CD4-positive, CD25-positive, alpha-beta regulatory T cell (primary cell): ENCODE data around the gene WEE1. TPM values are rescaled to one million over a fixed set of nuclear protein-coding genes. Genes with fewer than 3 reads are reported as not detected.
"Not testable (repeated sequence)": the region's sequence is repeated elsewhere in the genome, so short reads cannot be mapped to it uniquely, and the experiment has no call there.

Source experiments
- ATAC-seq, 2 donors: fragments of 150-1000 bp; cut with Tn5 transposase; one replicate each; pipeline ENCODE4 v1.10.0; 2021; ENCODE audit warnings: low read depth in 2 of 2, moderate number of reproducible peaks in 2 of 2, moderate library complexity in 1 of 2
- DNase-seq, 3 donors: peaks; one replicate each; pipeline versions ENCODE4 v3.0.0 to v3.0.0-alpha.2; 2012 to 2022; ENCODE audit warnings: mixed read lengths in 1 of 3
- H3K27ac ChIP-seq: one replicate; pipeline ENCODE4 v1.7.0; 2013; ENCODE audit warnings: mild to moderate bottlenecking, low read length; ENCODE audit not compliant: insufficient read depth, poor library complexity, severe bottlenecking
- H3K27me3 ChIP-seq: one replicate; pipeline ENCODE4 v1.7.0; 2013; ENCODE audit warnings: low read length; ENCODE audit not compliant: control insufficient read depth, insufficient read depth
- H3K36me3 ChIP-seq: one replicate; pipeline ENCODE4 v1.7.0; 2013; ENCODE audit warnings: mild to moderate bottlenecking, low read length, moderate library complexity; ENCODE audit not compliant: control insufficient read depth, insufficient read depth
- H3K4me1 ChIP-seq: 2 replicates; pipeline ENCODE4 v1.7.0; 2013; ENCODE audit warnings: mild to moderate bottlenecking, low read length; ENCODE audit not compliant: insufficient read depth, control insufficient read depth, poor library complexity, severe bottlenecking
- H3K4me3 ChIP-seq: one replicate; pipeline ENCODE4 v1.7.0; 2013; ENCODE audit warnings: low read depth, mild to moderate bottlenecking, low read length, moderate library complexity
- H3K9me3 ChIP-seq, 2 experiments: 1 replicate in 1 of 2; 2 replicates in 1 of 2; pipeline ENCODE4 v1.7.0; 2013; ENCODE audit warnings: low read length in 2 of 2, mild to moderate bottlenecking in 1 of 2, moderate library complexity in 1 of 2; ENCODE audit not compliant: control insufficient read depth in 2 of 2
- H3K27ac Mint-ChIP-seq, 3 donors: one replicate each; pipeline ENCODE4 v1.8.0; 2020 to 2022; ENCODE audit warnings: mild to moderate bottlenecking in 3 of 3, mixed read lengths in 3 of 3, moderate library complexity in 2 of 3
- H3K27me3 Mint-ChIP-seq: one replicate; pipeline ENCODE4 v1.8.0; 2022; ENCODE audit warnings: mild to moderate bottlenecking, mixed read lengths
- H3K36me3 Mint-ChIP-seq: one replicate; pipeline ENCODE4 v1.8.0; 2020; ENCODE audit warnings: mixed read lengths
- H3K4me1 Mint-ChIP-seq, 4 donors: one replicate each; pipeline ENCODE4 v1.8.0; 2020 to 2022; ENCODE audit warnings: mixed read lengths in 4 of 4, mild to moderate bottlenecking in 1 of 4
- H3K4me3 Mint-ChIP-seq, 4 donors: one replicate each; pipeline ENCODE4 v1.8.0; 2020 to 2022; ENCODE audit warnings: mild to moderate bottlenecking in 4 of 4, mixed read lengths in 4 of 4, moderate library complexity in 3 of 4
- H3K9me3 Mint-ChIP-seq, 7 donors: one replicate each; pipeline ENCODE4 v1.8.0; 2020 to 2022; ENCODE audit warnings: mixed read lengths in 7 of 7, mild to moderate bottlenecking in 3 of 7, moderate library complexity in 2 of 7
- polyA plus RNA-seq, 4 donors: library from polyadenylated mRNA; unstranded; fragments of 300-500 nt; fragmentation: Illumina TruSeq; gene quantifications; one replicate each; pipeline ENCODE4 v1.2.3, GENCODE V29; 2021
- total RNA-seq: library from RNA; stranded (reverse); gene quantifications from one replicate; pipeline ENCODE4 v1.2.3, GENCODE V29; 2022

The WEE1 gene
- total and polyA plus RNA-seq, 5 donors from 2014 or later = 11.5 to 41.1 (median 21.9) TPM

DNA sequence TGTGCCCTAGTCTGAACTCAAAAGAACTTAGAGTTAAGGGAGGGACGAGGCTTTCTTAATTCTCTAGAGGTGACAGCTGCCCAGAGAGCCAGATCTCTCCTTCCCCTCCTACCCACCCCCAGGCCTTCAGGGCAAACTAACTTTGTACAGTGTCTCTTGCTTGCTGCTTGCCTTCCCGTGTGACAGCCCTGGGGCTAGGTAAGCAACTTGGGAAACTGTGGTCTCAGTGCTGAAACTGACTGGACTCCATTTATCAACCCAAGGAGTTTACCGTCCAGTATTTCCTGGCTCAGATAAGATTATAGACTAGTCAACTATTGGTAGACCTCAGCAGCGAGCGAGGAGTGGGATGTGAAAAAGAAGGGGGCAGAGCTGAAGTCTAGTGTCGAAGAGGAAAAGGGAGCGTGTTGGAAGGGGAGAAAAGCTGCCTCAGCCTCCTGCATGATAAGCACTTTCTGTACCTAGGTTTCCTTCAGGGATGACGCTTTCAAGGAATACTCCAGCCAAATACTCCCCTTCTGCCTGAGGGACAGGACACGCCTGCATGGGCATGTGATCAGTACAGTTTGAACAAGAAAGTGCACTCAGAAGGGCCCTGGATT, 43.3 kb upstream of the WEE1 start:
- no peak for ATAC-seq
- peaks cover 0 to 2% (median 0%) of the 10 kb centered on the region in 4 donors for H3K4me1 Mint-ChIP-seq
- H3K9me3 Mint-ChIP-seq = no peaks in the 10 kb centered on the region
- peaks cover 19% of the 10 kb centered on the region for H3K36me3 Mint-ChIP-seq
- H3K27ac Mint-ChIP-seq = peak overlapping the region in 1 of 3 donors; percentile 83
- Histone ChIP-seq H3K4me1 (peaks cover 6% of the 10 kb centered on the region), H3K36me3 (peaks cover 25% of the 10 kb centered on the region), H3K4me3 (no peak overlapping the region), H3K9me3 (no peaks in the 10 kb centered on the region), H3K27ac (no peak overlapping the region), H3K27me3 (no peaks in the 10 kb centered on the region)
- no peak overlapping the region for H3K4me3 Mint-ChIP-seq
- no peaks in the 10 kb centered on the region for H3K27me3 Mint-ChIP-seq
- no peak for DNase-seq

GRCh38 chr11:9530901-9531625, 42.4 kb upstream of the WEE1 start:
- Histone ChIP-seq H3K9me3 (no peaks in the 10 kb centered on the region), H3K36me3 (peaks cover 21% of the 10 kb centered on the region), H3K4me3 (no peak overlapping the region), H3K27me3 (no peaks in the 10 kb centered on the region), H3K4me1 (peaks cover 6% of the 10 kb centered on the region), H3K27ac (no peak overlapping the region)
- no peak for DNase-seq
- Mint-ChIP-seq H3K9me3 (no peaks in the 10 kb centered on the region), H3K36me3 (peaks cover 14% of the 10 kb centered on the region), H3K27me3 (no peaks in the 10 kb centered on the region), H3K4me1 (peaks cover 0 to 2% (median 0%) of the 10 kb centered on the region in 4 donors), H3K4me3 (no peak overlapping the region), H3K27ac (no peak overlapping the region)
- no peak for ATAC-seq

GRCh38 chr11:9533058-9533457, 40.4 kb upstream of the WEE1 start:
- ATAC-seq = no peak
- Mint-ChIP-seq H3K4me1 (peaks cover 0 to 2% (median 0%) of the 10 kb centered on the region in 4 donors), H3K27ac (no peak overlapping the region)

DNA sequence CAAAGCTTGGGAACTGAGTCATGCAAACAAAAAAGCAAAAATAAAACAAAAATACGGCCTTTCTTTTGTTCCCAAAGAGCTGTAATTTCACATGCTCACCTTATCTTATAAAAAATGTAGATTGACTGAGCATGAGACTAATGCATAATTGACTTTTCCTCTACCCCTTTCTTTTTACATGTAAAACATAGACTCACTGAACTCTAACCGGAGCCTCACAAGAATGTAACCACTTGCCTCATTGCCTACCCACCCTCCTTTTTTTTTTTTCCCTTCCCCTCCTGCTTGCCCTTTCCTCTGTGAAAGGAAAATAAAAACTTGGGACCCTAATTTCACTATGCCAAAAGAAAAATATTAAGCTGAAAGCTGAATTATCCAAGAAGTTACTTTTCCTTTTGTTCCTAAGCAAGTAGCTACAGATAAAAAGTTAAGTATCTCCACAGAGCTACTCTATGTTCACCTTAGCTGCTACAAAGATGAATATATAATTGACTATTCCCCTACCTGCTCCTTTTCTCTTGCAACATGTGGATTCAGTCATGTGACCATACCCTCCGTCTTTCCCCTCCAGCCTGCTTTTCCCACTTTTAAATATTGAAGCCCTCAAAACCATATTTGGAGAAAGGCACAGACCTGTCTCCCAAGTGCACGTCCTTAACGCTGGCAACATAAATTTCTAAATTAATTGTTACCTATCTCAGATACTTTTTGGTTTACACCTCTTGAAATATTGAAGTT, 39.6 kb upstream of the WEE1 start:
- Histone ChIP-seq H3K27me3 (no peaks in the 10 kb centered on the region), H3K4me1 (peaks cover 6% of the 10 kb centered on the region), H3K4me3 (no peak overlapping the region), H3K36me3 (peaks cover 2% of the 10 kb centered on the region), H3K27ac (no peak overlapping the region), H3K9me3 (no peaks in the 10 kb centered on the region)
- Mint-ChIP-seq H3K27me3 (no peaks in the 10 kb centered on the region), H3K4me3 (no peak overlapping the region), H3K4me1 (peaks cover 0 to 2% (median 0%) of the 10 kb centered on the region in 4 donors), H3K9me3 (no peaks in the 10 kb centered on the region), H3K36me3 (peaks cover 4% of the 10 kb centered on the region), H3K27ac (no peak overlapping the region)
- ATAC-seq = no peak
- DNase-seq = no peak

More at GRCh38 chr11:9533058-9533457, 40.4 kb upstream of the WEE1 start:
- DNase-seq = no peak
- Histone ChIP-seq H3K36me3 (peaks cover 7% of the 10 kb centered on the region), H3K4me1 (peaks cover 6% of the 10 kb centered on the region), H3K4me3 (no peak overlapping the region), H3K27me3 (no peaks in the 10 kb centered on the region), H3K9me3 (no peaks in the 10 kb centered on the region), H3K27ac (no peak overlapping the region)
- H3K4me3 Mint-ChIP-seq = no peak overlapping the region
- peaks cover 4% of the 10 kb centered on the region for H3K36me3 Mint-ChIP-seq
- no peaks in the 10 kb centered on the region for H3K9me3 Mint-ChIP-seq
- H3K27me3 Mint-ChIP-seq = no peaks in the 10 kb centered on the region

- H3K4me3 ChIP-seq = no peak overlapping the region
- Mint-ChIP-seq H3K27ac (no peak overlapping the region), H3K36me3 (peaks cover 7% of the 10 kb centered on the region), H3K4me1 (no peaks in the 10 kb centered on the region), H3K9me3 (no peaks in the 10 kb centered on the region), H3K27me3 (peaks cover 4% of the 10 kb centered on the region), H3K4me3 (no peak overlapping the region)
- H3K9me3 ChIP-seq = no peaks in the 10 kb centered on the region
- DNase-seq = peak; percentile 60 to 76 (median 66)
- no peaks in the 10 kb centered on the region for H3K4me1 ChIP-seq
- no peaks in the 10 kb centered on the region for H3K36me3 ChIP-seq
- no peak overlapping the region for H3K27ac ChIP-seq
- peak; percentile 53 to 70 for ATAC-seq
- H3K27me3 ChIP-seq = no peaks in the 10 kb centered on the region
Observed at GRCh38 chr11:9535189-9535781, 38.2 kb upstream of the WEE1 start.

- H3K27ac Mint-ChIP-seq = no peak overlapping the region
- no peak overlapping the region for H3K4me3 Mint-ChIP-seq
- no peaks in the 10 kb centered on the region for H3K36me3 ChIP-seq
- no peaks in the 10 kb centered on the region for H3K9me3 ChIP-seq
- DNase-seq (no peak), ATAC-seq (no peak)
- no peaks in the 10 kb centered on the region for H3K9me3 Mint-ChIP-seq
- H3K27me3 Mint-ChIP-seq = peaks cover 4% of the 10 kb centered on the region
- H3K4me3 ChIP-seq = no peak overlapping the region
- no peaks in the 10 kb centered on the region for H3K4me1 ChIP-seq
- H3K27ac ChIP-seq = no peak overlapping the region
- H3K27me3 ChIP-seq = no peaks in the 10 kb centered on the region
- H3K36me3 Mint-ChIP-seq = peaks cover 7% of the 10 kb centered on the region
- H3K4me1 Mint-ChIP-seq = no peaks in the 10 kb centered on the region
Observed at GRCh38 chr11:9538548-9538947, 34.9 kb upstream of the WEE1 start.

- H3K4me1 ChIP-seq, DNase-seq, H3K9me3 Mint-ChIP-seq, H3K27me3 ChIP-seq, H3K27ac ChIP-seq, ATAC-seq, H3K27me3 Mint-ChIP-seq, H3K9me3 ChIP-seq, H3K36me3 ChIP-seq: not testable (repeated sequence)
- Mint-ChIP-seq H3K4me3 (peak overlapping the region in 1 of 4 donors; percentile 5), H3K36me3 (peaks cover 11% of the 10 kb centered on the region), H3K4me1 (peaks cover 5 to 15% (median 12%) of the 10 kb centered on the region in 4 donors), H3K27ac (peak overlapping the region in 1 of 3 donors; percentile 10)
- H3K4me3 ChIP-seq = peak overlapping the region; percentile 21
Observed at GRCh38 chr11:9549216-9549615, 24.3 kb upstream of the WEE1 start.
